ENCODE data around the gene GAN.

Gene GAN

DNA sequence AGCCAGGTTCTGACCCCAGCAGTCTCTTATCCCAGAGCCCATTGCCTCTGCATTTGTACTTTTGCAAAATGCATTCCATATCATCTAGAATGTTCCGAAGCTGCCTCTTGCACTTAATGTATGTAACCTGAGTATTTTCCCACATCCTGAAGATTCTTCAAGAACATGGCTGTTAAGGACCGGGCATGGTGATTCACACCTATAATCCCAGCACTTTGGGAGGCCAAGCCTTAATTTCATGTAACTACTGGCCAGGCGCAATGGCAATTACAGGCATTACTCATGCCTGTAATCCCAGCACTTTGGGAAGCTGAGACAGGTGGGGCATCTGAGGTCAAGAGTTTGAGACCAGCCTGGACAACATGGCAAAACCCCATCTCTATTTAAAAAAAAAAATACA lies 31.7 kb upstream of the GAN start:
- no peak overlapping the region for H3K4me3 ChIP-seq (ENCODE audit: low read depth, low read length)
- TF ChIP-seq, protein P1, sequence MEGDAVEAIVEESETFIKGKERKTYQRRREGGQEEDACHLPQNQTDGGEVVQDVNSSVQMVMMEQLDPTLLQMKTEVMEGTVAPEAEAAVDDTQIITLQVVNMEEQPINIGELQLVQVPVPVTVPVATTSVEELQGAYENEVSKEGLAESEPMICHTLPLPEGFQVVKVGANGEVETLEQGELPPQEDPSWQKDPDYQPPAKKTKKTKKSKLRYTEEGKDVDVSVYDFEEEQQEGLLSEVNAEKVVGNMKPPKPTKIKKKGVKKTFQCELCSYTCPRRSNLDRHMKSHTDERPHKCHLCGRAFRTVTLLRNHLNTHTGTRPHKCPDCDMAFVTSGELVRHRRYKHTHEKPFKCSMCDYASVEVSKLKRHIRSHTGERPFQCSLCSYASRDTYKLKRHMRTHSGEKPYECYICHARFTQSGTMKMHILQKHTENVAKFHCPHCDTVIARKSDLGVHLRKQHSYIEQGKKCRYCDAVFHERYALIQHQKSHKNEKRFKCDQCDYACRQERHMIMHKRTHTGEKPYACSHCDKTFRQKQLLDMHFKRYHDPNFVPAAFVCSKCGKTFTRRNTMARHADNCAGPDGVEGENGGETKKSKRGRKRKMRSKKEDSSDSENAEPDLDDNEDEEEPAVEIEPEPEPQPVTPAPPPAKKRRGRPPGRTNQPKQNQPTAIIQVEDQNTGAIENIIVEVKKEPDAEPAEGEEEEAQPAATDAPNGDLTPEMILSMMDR (IDR thresholded peaks at IDR 0.05; ENCODE audit: borderline replicate concordance, insufficient read depth, low read depth, low read length): no peak

DNA sequence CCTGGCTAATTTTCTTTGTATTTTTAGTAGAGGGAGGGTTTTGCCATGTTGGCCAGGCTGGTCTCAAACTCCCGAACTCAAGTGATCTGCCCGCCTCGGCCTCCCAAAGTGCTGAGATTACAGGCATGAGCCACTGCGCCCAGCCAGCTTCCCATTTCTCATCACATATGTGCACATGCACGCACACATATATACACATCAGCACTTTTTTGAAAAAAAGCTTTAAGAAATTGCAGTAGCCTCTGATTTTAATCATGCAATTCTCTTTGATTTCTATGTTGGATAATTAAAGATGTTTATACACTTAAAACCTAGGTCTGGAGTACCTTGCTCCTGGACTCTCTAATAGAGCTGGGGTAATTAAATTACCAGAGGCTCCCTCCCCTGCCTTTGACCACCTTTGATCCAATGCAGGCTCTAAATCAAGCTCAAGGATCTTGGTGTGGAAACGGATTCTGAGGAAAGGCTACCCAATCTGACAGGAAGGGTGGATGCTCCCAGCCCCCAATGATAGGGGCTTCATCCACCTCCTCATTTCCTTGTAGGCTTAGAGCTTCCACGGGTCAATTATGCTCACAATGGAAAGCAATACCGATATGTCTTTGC lies 29.7 kb upstream of the GAN start:
- H3K4me3 ChIP-seq (ENCODE audit: low read depth, low read length): no peak overlapping the region
- TF ChIP-seq, protein P1 (IDR thresholded peaks at IDR 0.05; ENCODE audit: borderline replicate concordance, insufficient read depth, low read depth, low read length): no peak

DNA sequence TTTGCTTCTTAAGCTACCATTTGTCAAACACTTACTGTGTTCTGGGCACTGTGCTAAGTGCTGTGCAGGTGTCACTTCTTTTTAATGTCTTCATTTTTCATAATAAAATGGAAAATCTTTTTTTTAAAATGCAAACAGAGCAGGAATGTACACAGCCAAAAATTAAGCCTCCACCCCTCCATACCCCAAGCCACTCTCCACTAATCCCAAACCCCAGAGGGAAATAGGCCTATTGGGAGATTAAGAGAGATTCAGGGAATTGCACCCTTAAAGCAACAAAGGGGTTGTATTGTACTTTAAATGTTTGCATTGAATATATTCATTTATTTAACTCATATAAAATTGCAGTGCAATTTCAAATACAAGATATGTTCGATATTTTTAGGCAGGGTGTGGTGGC lies 28.6 kb upstream of the GAN start:
- H3K4me3 ChIP-seq (ENCODE audit: low read depth, low read length): no peak overlapping the region
- TF ChIP-seq, protein P1 (IDR thresholded peaks at IDR 0.05; ENCODE audit: borderline replicate concordance, insufficient read depth, low read depth, low read length): no peak

DNA sequence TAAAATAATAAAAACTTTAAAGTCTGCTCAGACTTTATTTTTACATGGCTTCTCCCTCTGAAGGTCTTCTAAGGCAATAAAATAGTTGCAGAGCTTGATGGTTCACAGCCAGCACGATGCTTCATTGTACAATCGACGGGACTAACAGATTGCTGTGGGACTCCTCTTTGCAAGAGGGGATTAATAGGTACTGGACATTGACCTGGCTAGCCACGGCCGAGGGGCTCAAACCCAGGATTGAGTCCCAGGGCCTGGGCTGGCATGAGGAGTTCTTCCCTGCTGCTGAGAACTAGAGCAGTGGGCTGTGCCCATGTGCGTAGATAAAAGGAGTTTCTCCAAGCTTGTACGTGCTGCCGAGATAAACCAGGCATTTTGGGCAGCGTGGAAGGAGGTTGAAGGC lies 23.6 kb upstream of the GAN start:
- TF ChIP-seq, protein P1 (IDR thresholded peaks at IDR 0.05; ENCODE audit: borderline replicate concordance, insufficient read depth, low read depth, low read length): no peak

DNA sequence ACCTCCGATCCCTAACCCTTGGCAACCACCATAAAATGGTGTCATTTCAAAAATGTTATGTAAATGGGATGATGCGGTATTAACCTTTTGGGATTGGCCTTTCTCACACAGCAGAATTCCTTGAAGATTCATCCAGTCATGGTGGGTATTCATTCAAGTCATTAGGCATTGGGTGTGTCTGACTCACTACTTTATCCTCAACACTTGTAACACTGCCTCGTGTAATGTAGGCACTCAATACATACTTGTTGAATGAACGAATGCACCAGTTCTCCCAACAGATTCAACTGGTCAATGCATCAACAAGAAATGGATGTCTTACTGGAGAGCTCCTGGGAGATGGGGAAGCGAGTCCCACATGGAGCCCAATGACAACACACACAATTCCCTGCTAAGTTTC lies 21.8 kb upstream of the GAN start:
- no peak overlapping the region for H3K4me3 ChIP-seq (ENCODE audit: low read depth, low read length)
- TF ChIP-seq, protein P1 (IDR thresholded peaks at IDR 0.05; ENCODE audit: borderline replicate concordance, insufficient read depth, low read depth, low read length): no peak

More for the DNA sequence above, 23.6 kb upstream of the GAN start:
- H3K4me3 ChIP-seq (ENCODE audit: low read depth, low read length): no peak overlapping the region

DNA sequence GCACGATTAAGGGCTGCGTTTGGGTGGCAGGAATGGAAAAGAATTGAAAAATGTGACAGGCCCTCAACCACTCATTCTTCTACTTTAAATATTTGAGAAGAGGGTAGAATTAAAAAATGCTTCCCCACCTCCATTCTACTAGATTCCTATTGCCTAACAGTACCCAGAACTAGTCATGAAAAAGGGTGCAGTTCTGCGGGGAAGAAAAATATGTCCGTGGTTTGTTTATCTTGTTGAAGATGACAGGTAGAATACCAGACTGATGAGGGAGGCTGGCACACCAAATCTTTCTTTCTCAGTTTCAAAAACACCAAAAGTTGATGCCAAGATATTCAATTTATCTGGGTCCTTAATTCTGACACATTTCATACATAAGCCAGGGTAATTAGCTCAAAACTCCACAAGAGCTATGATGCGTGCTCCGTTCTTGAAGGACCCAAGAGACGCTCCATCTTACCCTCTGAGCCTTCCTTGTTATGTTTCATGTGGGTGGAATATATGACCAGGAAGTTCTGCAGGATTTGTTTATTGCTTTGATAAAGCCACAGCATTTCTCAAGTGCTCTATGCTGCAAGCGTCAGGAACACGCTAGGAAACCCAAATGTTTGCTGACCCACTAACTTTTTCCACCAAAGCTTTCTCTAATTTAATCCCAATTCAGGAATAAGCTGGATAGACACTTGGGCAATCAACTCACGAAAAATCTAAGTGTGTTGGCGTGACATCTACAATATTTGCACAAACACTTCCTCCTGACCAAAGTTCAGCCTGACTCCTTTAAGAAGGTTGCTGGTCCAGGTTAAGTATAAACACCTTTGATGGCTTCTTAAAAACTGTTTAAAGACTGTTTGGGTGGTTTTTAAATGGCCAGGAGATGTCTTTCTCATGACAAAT lies 20.6 kb upstream of the GAN start:
- H3K4me3 ChIP-seq (ENCODE audit: low read depth, low read length): no peak overlapping the region
- TF ChIP-seq, protein P1 (IDR thresholded peaks at IDR 0.05; ENCODE audit: borderline replicate concordance, insufficient read depth, low read depth, low read length): no peak

DNA sequence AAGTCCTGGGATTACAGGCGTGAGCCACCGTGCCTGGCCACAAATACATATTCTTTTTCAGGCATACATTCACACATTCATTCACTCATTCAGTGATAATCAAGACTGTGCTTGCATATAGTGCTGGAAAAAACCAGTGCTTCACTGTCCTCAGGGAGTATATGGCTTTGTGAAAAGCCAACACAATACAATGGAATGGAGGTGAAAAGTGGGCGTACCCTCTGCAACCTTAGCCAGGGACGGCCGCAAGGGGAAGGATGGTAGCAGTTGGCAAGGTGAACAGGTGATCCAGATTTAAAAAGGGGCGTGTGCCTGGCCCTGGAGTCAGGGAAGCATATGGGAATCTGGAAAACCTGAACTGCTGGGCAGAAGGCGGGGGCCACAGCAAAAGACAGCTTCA lies 18.1 kb upstream of the GAN start:
- H3K4me3 ChIP-seq (ENCODE audit: low read depth, low read length): no peak overlapping the region
- TF ChIP-seq, protein P1 (IDR thresholded peaks at IDR 0.05; ENCODE audit: borderline replicate concordance, insufficient read depth, low read depth, low read length): no peak
